LNCaP clone FGC (cell line): ENCODE data around the gene AOPEP.
A peak's percentile ranks its signal among the peaks of the same experiment; 100 is the strongest.

Experiments used
- DNase-seq: peaks from one replicate; pipeline ENCODE4 v3.0.0-alpha.2; 2011; ENCODE audit warnings: low read depth
- H3K4me3 ChIP-seq: 2 replicates; pipeline ENCODE4 v1.5.1; 2011; ENCODE audit warnings: mild to moderate bottlenecking, low read depth, low read length, control low read depth
- CTCF ChIP-seq: IDR thresholded peaks from 2 replicates; pipeline ENCODE4 v1.5.1; 2012; ENCODE audit warnings: mild to moderate bottlenecking; ENCODE audit not compliant: control insufficient read depth, insufficient read depth; ENCODE audit errors: extremely low read depth

AOPEP gene

GRCh38 chr9:95007226-95007869 lies 280.8 kb downstream of the AOPEP start:
- H3K4me3 ChIP-seq = no peak overlapping the region
- no peak for TF ChIP-seq CTCF
- DNase-seq = no peak

GRCh38 chr9:95008151-95008771 lies 281.8 kb downstream of the AOPEP start:
- DNase-seq = peak; percentile 62
- H3K4me3 ChIP-seq = no peak overlapping the region
- TF ChIP-seq CTCF = no peak

- no peak for TF ChIP-seq CTCF
- H3K4me3 ChIP-seq = no peak overlapping the region
- no peak for DNase-seq
Measured at GRCh38 chr9:95009459-95009858, 283.0 kb downstream of the AOPEP start.

GRCh38 chr9:95010431-95010838 lies 283.9 kb downstream of the AOPEP start:
- no peak overlapping the region for H3K4me3 ChIP-seq
- TF ChIP-seq CTCF = no peak
- DNase-seq = no peak

GRCh38 chr9:95012035-95012708 lies 285.7 kb downstream of the AOPEP start:
- no peak for DNase-seq
- no peak overlapping the region for H3K4me3 ChIP-seq
- no peak for TF ChIP-seq CTCF

- no peak overlapping the region for H3K4me3 ChIP-seq
- no peak for DNase-seq
- no peak for TF ChIP-seq CTCF
Measured at GRCh38 chr9:95012902-95013301, 286.4 kb downstream of the AOPEP start.

GRCh38 chr9:95014917-95015316 lies 288.4 kb downstream of the AOPEP start:
- no peak overlapping the region for H3K4me3 ChIP-seq
- no peak for TF ChIP-seq CTCF
- no peak for DNase-seq
